G401 (cell line): ENCODE results near the gene SPESP1. TPM values are rescaled to one million over a fixed set of nuclear protein-coding genes. Genes with fewer than 3 reads are reported as not detected.
A peak's percentile ranks its signal among the peaks of the same experiment; 100 is the strongest.

ENCODE experiments used
- DNase-seq: peaks from one replicate; pipeline ENCODE4 v3.0.0-alpha.2; 2015; ENCODE audit warnings: low spot score
- in situ Hi-C: cut with HindIII; loops from 2 replicates; pipeline ENCODE4 v1.10.0; 2016; ENCODE audit warnings: low sequenced_read_pairs, mixed read lengths
- total RNA-seq: library from RNA; depleted of rRNA; stranded (reverse); fragments of >200 nt; shearing (Covaris generic); gene quantifications from 2 replicates; pipeline ENCODE4 v1.2.3, GENCODE V29; 2014; rRNA removed

Gene SPESP1
- total RNA-seq, 1 experiment from 2014 or later, result 0.17 TPM

- in situ Hi-C loops, result no loop called here
- no peak for DNase-seq
These were observed 57.4 kb downstream of the SPESP1 start for GRCh38 chr15:68987676-68988075.

- in situ Hi-C loops, result no loop called here
- no peak for DNase-seq
These were observed 59.4 kb downstream of the SPESP1 start for GRCh38 chr15:68989541-68990230.

- in situ Hi-C loops, result no loop called here
- DNase-seq, result no peak
These were observed 60.1 kb downstream of the SPESP1 start for GRCh38 chr15:68990231-68990991.

- DNase-seq, result peak; percentile 33
- in situ Hi-C loops, result no loop called here
These were observed 60.7 kb downstream of the SPESP1 start for GRCh38 chr15:68990992-68991500.

GRCh38 chr15:68991723-68992122 lies 61.4 kb downstream of the SPESP1 start:
- DNase-seq, result peak; percentile 83
- in situ Hi-C loops, result no loop called here

- DNase-seq, result no peak
- in situ Hi-C loops, result no loop called here
These were observed 62.4 kb downstream of the SPESP1 start for GRCh38 chr15:68992696-68993095.

- no peak for DNase-seq
These were observed 63.0 kb downstream of the SPESP1 start for GRCh38 chr15:68993276-68993675.

GRCh38 chr15:68994149-68994548 lies 63.8 kb downstream of the SPESP1 start:
- in situ Hi-C loops, result no loop called here
- DNase-seq, result no peak

More at GRCh38 chr15:68993276-68993675, 63.0 kb downstream of the SPESP1 start:
- in situ Hi-C loops, result no loop called here

GRCh38 chr15:68994981-68995761 lies 64.8 kb downstream of the SPESP1 start:
- in situ Hi-C loops, result no loop called here
- no peak for DNase-seq

Other genes starting within 250 kb of the SPESP1 start
- 35.3 and 124 TPM in 2 replicates for gene ANP32A, start 109.6 kb upstream of the SPESP1 start, total RNA-seq
- gene NOX5, start 84.2 kb downstream of the SPESP1 start, total RNA-seq, result not detected in 2 replicates
- 6.8 and 11.2 TPM in 2 replicates for gene GLCE, start 230.1 kb downstream of the SPESP1 start, total RNA-seq